A549 treated with ZK216348 at 1 μM for 4 hours (cell line): ENCODE data around the gene MAP3K7CL. TPM values are rescaled to one million over a fixed set of nuclear protein-coding genes. Genes with fewer than 3 reads are reported as not detected.

Source experiments
- total RNA-seq: library from RNA; stranded (reverse); fragments of 200-300 nt; extraction: Qiagen RNA extraction; gene quantifications from 5 replicates; pipeline ENCODE4 v1.2.3, GENCODE V29; 2022; ENCODE audit warnings: low read depth

The MAP3K7CL gene, protein sequence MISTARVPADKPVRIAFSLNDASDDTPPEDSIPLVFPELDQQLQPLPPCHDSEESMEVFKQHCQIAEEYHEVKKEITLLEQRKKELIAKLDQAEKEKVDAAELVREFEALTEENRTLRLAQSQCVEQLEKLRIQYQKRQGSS
- 1.1 to 2.6 TPM (median 1.4 TPM) in 5 replicates for total RNA-seq

GRCh38 chr21:29130270-29130969, at the start of gene MAP3K7CL:
TSS of gene MAP3K7CL (plus strand) at chr21:29130644. CDS start at chr21:29133345, 2,701 bp downstream.

Other genes with a start within 250 kb of the MAP3K7CL start
- 3.0 to 8.0 TPM (median 6.1 TPM) in 5 replicates for gene LTN1, start 137.8 kb upstream of the MAP3K7CL start, total RNA-seq
- 9.5 to 13.5 TPM (median 10.5 TPM) in 5 replicates for gene RWDD2B, start 111.3 kb upstream of the MAP3K7CL start, total RNA-seq
- gene USP16, start 106.0 kb upstream of the MAP3K7CL start, total RNA-seq, result 19.5 to 32.5 TPM (median 22.3 TPM) in 5 replicates
- gene CCT8, start 57.0 kb upstream of the MAP3K7CL start, total RNA-seq, result 161 to 226 TPM (median 173 TPM) in 5 replicates
- gene BACH1, start 168.3 kb downstream of the MAP3K7CL start, total RNA-seq, result 3.6 to 7.4 TPM (median 6.0 TPM) in 5 replicates